GM21360 (cell line): Measurements from ENCODE around the gene RHOXF2.
"Not testable (repeated sequence)": the region's sequence is repeated elsewhere in the genome, so short reads cannot be mapped to it uniquely, and the experiment has no call there.

ENCODE experiments used
- ATAC-seq: cut with Tn5 transposase; IDR thresholded peaks from one replicate; pipeline ENCODE4 v1.9.1; 2021; ENCODE audit warnings: mild to moderate bottlenecking, moderate library complexity; ENCODE audit not compliant: unreplicated experiment

The RHOXF2 gene

GRCh38 chrX:120158313-120158712 is at the start of gene RHOXF2:
Gene RHOXF2 (plus strand): TSS chrX:120158613. CDS start chrX:120158751, 138 bp downstream.
- ATAC-seq: not testable (repeated sequence)

- no peak for ATAC-seq
Measured at GRCh38 chrX:120109378-120109777, 49.0 kb upstream of the RHOXF2 start.

DNA sequence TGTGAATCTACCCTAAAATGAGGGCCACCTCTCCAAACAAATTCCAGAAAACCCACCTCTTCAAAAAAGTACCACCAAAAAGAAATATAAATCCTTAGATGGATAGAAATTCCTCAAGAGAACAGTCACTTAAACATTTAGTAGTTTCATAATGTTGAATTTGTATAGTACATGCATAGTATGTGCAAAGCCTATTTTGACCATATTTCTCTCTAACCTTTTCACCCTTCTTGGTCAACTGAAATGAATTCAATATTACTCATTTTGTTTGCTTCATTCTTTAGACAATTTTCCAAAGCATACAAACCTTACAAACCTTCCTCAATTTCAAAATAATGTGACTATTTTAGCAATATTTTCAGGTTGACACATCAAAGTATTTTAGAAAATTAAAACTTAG is 46.8 kb upstream of the RHOXF2 start:
- ATAC-seq: no peak

DNA sequence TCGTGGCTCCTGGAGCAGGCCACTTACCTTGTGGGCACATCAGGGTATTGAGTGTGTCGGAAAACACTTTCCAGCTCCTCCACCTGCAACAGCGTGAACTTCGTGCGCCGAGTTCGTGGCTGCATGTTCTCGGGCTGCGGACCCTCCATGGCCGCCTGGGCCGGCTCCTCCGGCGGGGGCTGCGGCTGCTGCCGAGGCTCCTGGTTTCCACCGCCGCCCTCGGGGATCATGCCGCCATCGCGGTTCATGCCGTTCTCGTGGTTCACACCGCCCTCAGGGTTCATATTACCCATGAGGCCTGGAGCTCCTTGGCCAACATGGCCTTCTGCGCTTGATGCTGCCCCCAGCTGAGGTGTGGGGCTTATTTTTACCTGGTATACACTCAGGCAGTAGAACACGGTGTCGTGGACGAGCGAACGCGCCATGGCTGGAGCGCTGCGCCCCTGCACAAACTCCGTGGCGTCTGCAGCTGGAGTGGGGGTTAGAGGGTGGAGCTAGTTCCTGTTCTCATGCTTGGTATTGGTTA is 42.9 kb upstream of the RHOXF2 start, which contains the start of gene RHOXF1:
Gene RHOXF1, minus strand, starts transcription at position 476 of the 526 bp plus-strand sequence. Its CDS starts 51 bp downstream, at position 425.
- ATAC-seq: no peak

- no peak for ATAC-seq
Measured at GRCh38 chrX:120120223-120120622, 38.2 kb upstream of the RHOXF2 start.

DNA sequence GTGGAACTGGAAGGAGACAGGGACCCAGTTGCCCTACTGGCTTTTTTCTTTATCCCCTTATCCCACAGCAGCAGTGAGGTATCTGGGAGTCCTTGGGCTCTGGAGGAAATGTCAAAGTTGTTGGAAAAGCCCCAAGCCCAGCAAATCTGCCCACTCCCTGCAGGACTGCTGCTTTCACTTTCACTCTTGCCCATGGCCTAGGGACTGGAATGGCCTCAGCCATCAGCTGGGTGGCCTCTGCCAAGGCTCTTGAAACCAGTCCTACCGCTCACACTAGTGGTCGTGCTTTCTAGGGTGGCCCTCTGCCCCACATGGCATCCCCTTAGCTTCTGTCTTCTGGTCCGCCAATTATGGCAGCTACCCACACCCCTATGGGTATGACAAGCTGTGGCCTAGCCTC is 33.0 kb upstream of the RHOXF2 start:
- no peak for ATAC-seq

DNA sequence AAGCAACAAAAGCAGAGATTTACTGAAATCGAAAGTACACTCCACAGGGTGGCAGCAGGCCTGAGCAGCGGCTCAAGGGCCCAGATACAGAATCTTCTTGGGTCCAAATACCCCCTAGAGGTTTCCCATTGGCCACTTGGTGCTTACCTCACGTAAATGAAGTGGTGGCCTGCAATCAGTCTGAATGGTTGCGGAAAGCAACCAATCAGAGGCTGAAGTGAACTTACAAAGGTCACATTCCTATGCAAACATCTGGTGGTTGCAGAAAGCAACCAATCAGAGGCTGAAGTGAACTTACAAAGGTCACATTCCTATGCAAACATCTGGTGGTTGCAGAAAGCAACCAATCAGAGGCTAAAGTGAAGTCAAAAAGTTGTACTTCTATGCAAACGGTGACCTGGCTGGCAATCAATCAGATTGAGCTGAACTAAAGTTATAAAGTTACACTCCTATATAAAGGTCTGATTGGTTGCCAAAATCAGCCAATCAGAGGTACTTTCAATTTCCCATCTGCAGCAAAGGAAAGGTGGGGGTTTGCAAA is 30.0 kb upstream of the RHOXF2 start:
- not testable (repeated sequence) for ATAC-seq

- ATAC-seq: no peak
Measured at GRCh38 chrX:120136128-120136527, 22.3 kb upstream of the RHOXF2 start.

DNA sequence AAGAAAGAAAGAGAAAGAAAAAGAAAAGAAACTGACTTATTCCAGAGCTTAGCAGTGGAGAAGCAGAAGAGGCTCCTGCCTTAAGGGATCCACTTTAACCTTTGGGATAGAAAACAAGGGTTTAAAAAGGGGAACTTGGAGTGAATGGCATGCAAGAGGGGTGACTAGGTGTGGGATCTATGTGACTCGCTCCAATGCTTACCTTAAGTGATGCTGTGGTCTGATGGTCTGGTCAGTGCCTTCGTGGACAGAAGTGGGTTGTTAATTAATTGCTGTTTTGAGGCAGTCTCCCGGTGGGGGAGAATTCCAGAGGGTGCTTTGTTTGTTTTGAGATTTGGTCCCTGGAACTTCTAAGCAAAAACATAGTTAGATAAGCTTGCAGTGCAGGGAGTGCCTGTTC is 21.6 kb upstream of the RHOXF2 start:
- no peak for ATAC-seq

DNA sequence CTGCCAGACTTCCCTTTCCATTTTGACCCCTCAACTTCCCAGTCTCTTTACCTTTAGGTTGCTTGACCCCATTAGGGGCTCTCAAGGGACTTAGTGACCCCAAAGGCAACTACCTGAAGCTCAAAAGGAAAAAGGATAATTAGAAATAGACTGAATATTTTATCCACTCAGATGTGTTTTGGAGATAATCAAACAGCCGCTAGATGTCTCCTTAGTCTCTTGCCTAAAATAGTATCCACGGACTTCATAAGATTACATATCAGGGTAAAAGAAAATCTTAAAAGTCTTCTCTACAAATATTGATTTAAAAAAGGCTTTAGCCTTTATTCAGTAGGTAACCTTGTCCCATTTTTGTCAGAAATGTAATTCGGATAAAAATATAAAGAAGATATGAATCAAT is 21.0 kb upstream of the RHOXF2 start:
- no peak for ATAC-seq

GRCh38 chrX:120140293-120140981 is 18.0 kb upstream of the RHOXF2 start:
- ATAC-seq: no peak

DNA sequence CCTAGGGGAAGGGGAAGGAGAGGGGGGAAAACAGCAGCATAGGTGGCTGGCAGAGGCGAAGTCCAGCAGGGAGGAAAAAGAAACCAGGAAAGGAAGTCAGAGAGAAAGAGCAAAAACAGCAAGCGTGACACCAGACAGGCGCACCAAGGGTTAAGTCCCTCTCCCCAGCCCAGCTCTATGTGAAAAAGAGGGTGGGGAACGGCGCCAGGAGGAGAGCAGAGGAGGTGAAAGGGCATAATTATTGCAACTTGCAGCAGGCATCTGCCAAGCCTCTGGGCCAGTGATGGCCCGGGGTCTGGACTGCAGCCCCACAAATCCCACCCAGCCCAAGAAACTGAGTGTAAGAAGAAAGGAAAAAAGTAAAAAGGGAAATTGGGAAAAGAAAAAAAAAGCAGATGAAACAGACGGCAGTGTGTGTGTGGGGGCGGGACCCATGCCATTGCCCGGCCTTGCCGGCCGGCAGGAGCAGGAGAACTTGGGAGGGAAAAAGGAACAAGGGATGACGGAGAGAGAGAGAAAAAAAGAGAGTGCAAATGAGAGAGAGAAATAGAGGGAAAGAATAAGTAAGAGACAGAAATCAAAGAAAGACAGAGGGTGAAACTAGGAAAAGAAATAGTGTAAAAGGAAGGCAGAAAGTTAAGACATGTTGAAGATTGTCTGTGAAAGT is 14.1 kb upstream of the RHOXF2 start:
- ATAC-seq: no peak

GRCh38 chrX:120145295-120145925 is 13.0 kb upstream of the RHOXF2 start:
- ATAC-seq: no peak

DNA sequence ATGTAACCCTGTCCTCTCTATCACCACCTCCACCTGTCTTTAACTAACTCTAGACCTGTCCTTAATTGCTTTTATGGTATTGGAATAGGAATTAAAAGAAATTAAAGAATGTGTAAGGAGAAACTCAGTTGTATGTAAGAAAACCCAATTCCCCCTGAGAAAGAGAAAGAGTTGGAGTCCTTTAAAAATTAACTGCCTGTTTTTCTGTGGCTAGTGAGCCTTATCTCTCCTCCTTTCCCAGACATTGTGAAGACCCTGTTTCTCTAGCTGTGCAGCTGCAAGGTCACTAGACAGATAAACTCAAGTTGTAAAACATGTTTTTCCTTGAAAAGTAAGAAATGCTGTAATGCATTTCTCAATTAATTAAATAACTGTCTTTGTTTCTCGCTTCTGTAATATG is 12.1 kb upstream of the RHOXF2 start:
- not testable (repeated sequence) for ATAC-seq

DNA sequence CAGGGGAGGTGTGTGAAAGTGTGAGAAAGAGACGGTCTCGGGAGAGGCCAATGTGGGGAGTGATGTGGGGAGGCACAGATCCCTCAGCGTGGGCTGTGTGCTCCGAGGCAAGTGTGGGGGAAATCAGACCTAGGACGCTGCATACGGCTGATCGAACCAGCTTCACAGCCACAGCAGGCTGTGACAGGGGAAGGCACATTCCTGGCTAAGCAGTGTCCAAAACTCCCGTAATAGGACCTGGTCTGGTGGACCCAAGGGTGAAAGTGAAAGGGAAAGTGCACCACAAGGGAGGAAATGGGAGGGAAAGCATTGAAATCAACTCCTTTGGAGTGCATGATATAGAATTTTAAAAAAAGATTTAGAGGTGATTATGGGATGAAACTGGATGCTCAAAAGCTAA is 10.9 kb upstream of the RHOXF2 start:
- ATAC-seq: no peak

- not testable (repeated sequence) for ATAC-seq
Measured at GRCh38 chrX:120150109-120150744, 8.2 kb upstream of the RHOXF2 start.

GRCh38 chrX:120159086-120159485 is 673 bp downstream of the RHOXF2 start:
- not testable (repeated sequence) for ATAC-seq

DNA sequence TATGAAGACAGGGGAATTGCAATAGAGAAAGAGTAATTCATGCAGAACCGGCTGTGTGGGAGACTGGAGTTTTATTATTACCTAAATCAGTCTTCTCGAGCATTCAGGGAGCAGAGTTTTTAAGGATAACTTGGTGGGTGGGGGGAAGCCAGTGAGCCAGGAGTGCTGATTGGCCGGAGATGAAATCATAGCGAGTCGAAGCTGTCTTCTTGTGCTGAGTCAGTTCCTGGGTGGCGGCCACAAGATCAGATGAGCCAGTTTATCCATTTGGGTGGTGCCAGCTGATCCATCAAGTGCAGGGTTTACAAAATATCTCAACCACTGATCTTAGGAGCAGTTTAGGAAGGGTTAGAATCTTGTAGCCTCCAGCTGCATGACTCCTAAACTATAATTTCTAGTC is 34.8 kb downstream of the RHOXF2 start:
- not testable (repeated sequence) for ATAC-seq

- ATAC-seq: peak; percentile 89
Measured at GRCh38 chrX:120193720-120194119, 35.3 kb downstream of the RHOXF2 start.

GRCh38 chrX:120195786-120196185 is 37.4 kb downstream of the RHOXF2 start:
- not testable (repeated sequence) for ATAC-seq
